ENCODE measurements around the gene TSPAN10. TPM values are rescaled to one million over a fixed set of nuclear protein-coding genes. Genes with fewer than 3 reads are reported as not detected.

The TSPAN10 gene
- total and polyA plus RNA-seq, 2 of the 13 experiments (the other 11 are each of a cell fraction or from before 2014, with no cell fraction given), result 0.54 to 0.75 TPM

GRCh38 chr17:81636505-81637288 lies at the start of gene TSPAN10, which contains the start of gene NPLOC4 (continued):
- TF ChIP-seq TRIM22 (IDR thresholded peaks at IDR 0.05), result no peak
- TF ChIP-seq GMEB1 (CRISPR knock-in tag; IDR thresholded peaks at IDR 0.05; ENCODE audit: borderline replicate concordance), result peak; percentile 97
- TF ChIP-seq, protein P1, sequence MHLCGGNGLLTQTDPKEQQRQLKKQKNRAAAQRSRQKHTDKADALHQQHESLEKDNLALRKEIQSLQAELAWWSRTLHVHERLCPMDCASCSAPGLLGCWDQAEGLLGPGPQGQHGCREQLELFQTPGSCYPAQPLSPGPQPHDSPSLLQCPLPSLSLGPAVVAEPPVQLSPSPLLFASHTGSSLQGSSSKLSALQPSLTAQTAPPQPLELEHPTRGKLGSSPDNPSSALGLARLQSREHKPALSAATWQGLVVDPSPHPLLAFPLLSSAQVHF (CRISPR knock-in tag; IDR thresholded peaks at IDR 0.05), result 0 out of 2 replicates have a peak, but pooled peaks have one; percentile 67
- peak; percentile 91 for TF ChIP-seq ZNF333 (CRISPR knock-in tag; IDR thresholded peaks at IDR 0.05; ENCODE audit: borderline replicate concordance)
- TF ChIP-seq, protein P2, sequence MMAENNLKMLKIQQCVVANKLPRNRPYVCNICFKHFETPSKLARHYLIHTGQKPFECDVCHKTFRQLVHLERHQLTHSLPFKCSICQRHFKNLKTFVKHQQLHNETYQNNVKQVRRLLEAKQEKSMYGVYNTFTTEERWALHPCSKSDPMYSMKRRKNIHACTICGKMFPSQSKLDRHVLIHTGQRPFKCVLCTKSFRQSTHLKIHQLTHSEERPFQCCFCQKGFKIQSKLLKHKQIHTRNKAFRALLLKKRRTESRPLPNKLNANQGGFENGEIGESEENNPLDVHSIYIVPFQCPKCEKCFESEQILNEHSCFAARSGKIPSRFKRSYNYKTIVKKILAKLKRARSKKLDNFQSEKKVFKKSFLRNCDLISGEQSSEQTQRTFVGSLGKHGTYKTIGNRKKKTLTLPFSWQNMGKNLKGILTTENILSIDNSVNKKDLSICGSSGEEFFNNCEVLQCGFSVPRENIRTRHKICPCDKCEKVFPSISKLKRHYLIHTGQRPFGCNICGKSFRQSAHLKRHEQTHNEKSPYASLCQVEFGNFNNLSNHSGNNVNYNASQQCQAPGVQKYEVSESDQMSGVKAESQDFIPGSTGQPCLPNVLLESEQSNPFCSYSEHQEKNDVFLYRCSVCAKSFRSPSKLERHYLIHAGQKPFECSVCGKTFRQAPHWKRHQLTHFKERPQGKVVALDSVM (CRISPR knock-in tag; IDR thresholded peaks at IDR 0.05), result peak; percentile 78
- TF ChIP-seq ZNF891 (CRISPR knock-in tag; IDR thresholded peaks at IDR 0.05), result no peak
- TF ChIP-seq MIER3 (CRISPR knock-in tag; IDR thresholded peaks at IDR 0.05; ENCODE audit: borderline replicate concordance), result peak; percentile 98
- TF ChIP-seq SMAD1 (CRISPR knock-in tag; IDR thresholded peaks at IDR 0.05; ENCODE audit: borderline replicate concordance, low read depth), result peak; percentile 56; the same call in 1 of the 2 replicates
- TF ChIP-seq ZNF768 (CRISPR knock-in tag; IDR thresholded peaks at IDR 0.05), result peak; percentile 84
- TF ChIP-seq ZNF687 (CRISPR knock-in tag; IDR thresholded peaks at IDR 0.05), result peak; percentile 88
- TF ChIP-seq CREB3 (CRISPR knock-in tag; IDR thresholded peaks at IDR 0.05), result no peak
- TF ChIP-seq SP1 (IDR thresholded peaks at IDR 0.05), result no peak
- peak; percentile 87 for TF ChIP-seq SP1 (CRISPR knock-in tag; IDR thresholded peaks at IDR 0.05)
- TF ChIP-seq CEBPB (IDR thresholded peaks at IDR 0.05; ENCODE audit: borderline replicate concordance, low read depth, low read length), result no peak
- no peak for TF ChIP-seq RORA (CRISPR knock-in tag; IDR thresholded peaks at IDR 0.05)
- peak; percentile 92 for TF ChIP-seq CBFB (CRISPR knock-in tag; IDR thresholded peaks at IDR 0.05)

Data from HepG2 (cell line).